NB4 (cell line): ENCODE measurements around the gene ENTPD2.
A peak's percentile ranks its signal among the peaks of the same experiment; 100 is the strongest.
"Not testable (repeated sequence)": the region's sequence is repeated elsewhere in the genome, so short reads cannot be mapped to it uniquely, and the experiment has no call there.

Experiments
- DNase-seq: peaks from one replicate; pipeline ENCODE4 v3.0.0; 2010; ENCODE audit warnings: low read depth
- H3K4me3 ChIP-seq: one replicate; pipeline ENCODE4 v1.5.1; 2011; ENCODE audit warnings: mild to moderate bottlenecking, low read depth, low read length, moderate library complexity
- MYC ChIP-seq: IDR thresholded peaks from 2 replicates; pipeline ENCODE4 v1.6.1; 2011; ENCODE audit warnings: low read depth, low read length
- POLR2A ChIP-seq: IDR thresholded peaks from 2 replicates; pipeline ENCODE4 v1.6.1; 2011; ENCODE audit warnings: mild to moderate bottlenecking; ENCODE audit not compliant: insufficient read length; ENCODE audit errors: extremely low read depth
- TF ChIP-seq, protein P1 (sequence below): IDR thresholded peaks from 2 replicates; pipeline ENCODE4 v1.6.1; 2011; ENCODE audit warnings: low read depth, low read length
- TF ChIP-seq, protein P2 (sequence below): IDR thresholded peaks from one replicate; pipeline ENCODE4 v1.5.1; 2012; ENCODE audit warnings: low read depth, low read length

ENTPD2 gene

DNA sequence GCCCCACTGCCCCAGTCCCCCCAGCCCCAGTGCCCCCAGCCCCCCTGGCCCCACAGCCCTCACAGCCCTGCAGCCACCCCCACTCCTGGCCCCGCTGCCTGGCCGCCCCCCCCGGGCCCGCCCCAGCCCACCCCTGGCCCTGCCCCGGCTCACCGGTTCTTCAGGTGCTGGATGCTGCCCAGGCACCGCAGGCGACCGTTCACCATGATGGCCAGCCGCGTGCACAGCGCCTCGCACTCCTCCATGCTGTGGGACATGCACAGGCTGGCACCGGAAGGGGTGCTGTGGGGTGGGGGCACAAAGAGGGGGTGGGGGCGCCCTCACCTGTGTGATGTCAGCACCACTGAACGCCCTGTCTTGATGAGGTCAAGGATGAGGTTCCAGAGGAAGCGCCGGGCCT, 44.6 kb downstream of the ENTPD2 start:
- no peak overlapping the region for H3K4me3 ChIP-seq
- no peak for DNase-seq
- TF ChIP-seq, protein P1, sequence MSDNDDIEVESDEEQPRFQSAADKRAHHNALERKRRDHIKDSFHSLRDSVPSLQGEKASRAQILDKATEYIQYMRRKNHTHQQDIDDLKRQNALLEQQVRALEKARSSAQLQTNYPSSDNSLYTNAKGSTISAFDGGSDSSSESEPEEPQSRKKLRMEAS: no peak
- no peak for TF ChIP-seq MYC
- TF ChIP-seq, protein P2, sequence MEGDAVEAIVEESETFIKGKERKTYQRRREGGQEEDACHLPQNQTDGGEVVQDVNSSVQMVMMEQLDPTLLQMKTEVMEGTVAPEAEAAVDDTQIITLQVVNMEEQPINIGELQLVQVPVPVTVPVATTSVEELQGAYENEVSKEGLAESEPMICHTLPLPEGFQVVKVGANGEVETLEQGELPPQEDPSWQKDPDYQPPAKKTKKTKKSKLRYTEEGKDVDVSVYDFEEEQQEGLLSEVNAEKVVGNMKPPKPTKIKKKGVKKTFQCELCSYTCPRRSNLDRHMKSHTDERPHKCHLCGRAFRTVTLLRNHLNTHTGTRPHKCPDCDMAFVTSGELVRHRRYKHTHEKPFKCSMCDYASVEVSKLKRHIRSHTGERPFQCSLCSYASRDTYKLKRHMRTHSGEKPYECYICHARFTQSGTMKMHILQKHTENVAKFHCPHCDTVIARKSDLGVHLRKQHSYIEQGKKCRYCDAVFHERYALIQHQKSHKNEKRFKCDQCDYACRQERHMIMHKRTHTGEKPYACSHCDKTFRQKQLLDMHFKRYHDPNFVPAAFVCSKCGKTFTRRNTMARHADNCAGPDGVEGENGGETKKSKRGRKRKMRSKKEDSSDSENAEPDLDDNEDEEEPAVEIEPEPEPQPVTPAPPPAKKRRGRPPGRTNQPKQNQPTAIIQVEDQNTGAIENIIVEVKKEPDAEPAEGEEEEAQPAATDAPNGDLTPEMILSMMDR: no peak

DNA sequence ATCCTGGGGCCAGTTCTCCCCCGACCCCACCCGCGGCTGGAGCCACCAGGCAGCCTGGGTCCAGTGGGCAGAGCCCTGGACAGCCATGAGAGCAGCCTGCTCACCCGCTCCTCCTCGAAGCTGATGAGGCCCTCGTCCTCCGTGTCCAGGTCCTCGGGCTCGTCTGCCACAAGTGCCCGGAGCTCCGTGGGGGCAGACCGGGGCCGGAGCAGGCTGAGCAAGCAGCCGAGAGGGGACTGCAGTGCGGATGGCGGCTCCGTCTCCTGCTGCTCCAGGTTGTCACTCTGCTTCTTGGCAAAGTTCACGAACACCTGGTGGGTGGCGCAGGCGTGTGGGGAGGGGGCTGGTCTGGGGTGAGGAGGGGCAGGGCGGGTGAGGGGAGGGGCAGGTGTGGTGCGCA, 45.5 kb downstream of the ENTPD2 start:
- no peak for DNase-seq
- H3K4me3 ChIP-seq: no peak overlapping the region
- TF ChIP-seq MYC: no peak

DNA sequence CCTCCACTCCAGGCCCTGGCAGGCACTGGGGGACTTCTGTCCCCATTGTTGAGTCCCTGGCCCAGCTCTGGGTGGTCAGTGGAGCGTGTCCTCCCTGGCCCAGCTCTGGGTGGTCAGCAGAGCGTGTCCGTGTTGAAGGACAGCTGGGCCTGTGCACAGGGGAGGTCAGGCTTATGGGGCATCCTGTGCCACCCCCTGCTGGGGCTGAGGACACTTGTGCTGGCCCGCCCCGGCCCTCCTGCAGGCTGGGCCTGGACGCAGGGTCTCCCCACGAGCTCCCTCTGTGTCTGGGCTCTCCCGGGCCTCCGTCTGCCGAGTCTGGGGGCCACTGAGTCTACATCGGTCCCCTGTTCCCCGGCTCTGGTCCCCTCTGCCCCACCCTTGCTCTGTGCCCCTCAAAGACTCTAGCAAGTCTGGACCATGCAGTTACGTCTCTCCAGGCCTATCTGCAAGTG, 46.0 kb downstream of the ENTPD2 start:
- H3K4me3 ChIP-seq: no peak overlapping the region
- no peak for DNase-seq
- TF ChIP-seq MYC (no peak), POLR2A (no peak)
- TF ChIP-seq, protein P2: no peak
- TF ChIP-seq, protein P1: no peak

DNA sequence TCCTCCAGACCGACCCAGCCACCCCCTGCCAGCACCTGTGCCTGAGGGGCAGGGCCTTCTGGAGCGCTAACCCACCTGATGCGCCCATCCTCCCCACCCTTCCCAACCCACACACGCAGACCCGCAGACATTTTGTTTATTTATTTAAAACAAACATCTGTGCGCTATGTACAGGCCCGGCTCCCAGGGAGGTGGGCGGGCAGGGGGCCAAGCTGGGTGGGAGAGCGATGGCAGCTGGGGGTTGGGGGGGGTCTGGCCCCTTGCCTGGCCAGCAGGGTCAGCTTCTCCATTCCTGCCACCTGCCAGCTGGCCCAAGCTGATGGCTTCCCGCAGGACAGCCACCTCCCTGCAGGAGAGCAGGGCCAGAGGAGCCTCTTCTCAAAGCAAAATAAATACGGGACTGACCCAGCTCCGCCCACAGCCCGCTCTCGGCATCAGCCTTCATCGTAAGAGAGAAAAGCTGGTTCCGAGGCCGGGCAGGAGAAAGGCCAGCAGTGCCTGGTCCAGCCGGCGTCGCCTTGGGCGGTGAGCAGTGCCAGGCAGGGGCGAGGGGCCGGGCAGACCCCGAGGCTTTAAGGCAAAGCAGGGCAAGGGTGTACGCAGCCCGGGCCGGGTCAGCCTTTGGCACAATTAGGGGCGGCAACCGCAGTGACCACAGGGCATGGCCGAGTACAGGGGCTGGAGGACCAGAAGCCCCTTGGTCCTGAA, 46.6 kb downstream of the ENTPD2 start:
- no peak for DNase-seq
- TF ChIP-seq, protein P1: no peak
- no peak overlapping the region for H3K4me3 ChIP-seq

DNA sequence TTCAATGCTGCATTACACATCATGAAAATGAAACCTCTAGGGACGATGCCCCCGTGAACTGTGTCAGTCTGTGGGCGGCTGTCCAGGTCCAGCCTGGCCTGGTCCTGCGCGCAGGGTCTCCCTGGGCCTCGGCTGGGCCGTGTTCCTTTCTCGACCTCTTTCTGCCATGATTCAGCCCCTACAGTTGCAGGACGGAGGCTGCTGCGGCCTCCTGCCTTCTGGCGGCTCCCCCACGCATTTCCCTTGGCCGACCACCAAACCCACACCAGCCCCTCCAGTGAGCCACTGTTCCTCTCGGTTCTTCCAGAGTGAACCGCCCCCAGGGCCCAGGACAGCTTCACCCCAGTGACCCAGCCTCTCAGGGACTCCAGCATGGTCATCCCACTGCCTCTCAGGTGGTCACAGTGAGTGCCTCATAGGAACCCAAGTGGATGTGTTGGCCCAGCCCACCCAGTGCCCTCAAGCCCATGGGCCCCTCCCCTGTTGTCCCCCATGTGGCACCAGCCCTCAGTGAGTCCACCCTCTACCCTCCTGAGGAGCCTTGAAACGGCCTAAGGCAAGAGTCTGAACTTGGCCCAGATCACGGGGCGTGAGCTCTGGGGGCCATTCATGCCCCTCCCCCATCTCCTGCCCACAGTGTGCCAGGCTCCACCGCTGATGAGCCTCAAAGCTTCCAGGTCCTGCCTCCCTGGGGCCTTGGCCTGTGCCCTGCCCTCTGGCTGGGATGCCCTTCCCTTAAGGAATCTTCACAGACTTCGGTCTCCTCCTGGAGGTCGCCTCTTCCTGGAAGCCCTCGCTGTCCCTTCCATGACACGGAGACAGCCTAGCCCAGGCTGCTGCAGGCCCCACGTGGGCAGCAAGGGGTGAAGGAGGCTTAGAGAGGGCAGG, 47.5 kb downstream of the ENTPD2 start:
- peak; percentile 58 for DNase-seq
- H3K4me3 ChIP-seq: no peak overlapping the region
- TF ChIP-seq, protein P1: no peak
- TF ChIP-seq, protein P2: no peak
- TF ChIP-seq MYC (no peak), POLR2A (peak; percentile 7)

DNA sequence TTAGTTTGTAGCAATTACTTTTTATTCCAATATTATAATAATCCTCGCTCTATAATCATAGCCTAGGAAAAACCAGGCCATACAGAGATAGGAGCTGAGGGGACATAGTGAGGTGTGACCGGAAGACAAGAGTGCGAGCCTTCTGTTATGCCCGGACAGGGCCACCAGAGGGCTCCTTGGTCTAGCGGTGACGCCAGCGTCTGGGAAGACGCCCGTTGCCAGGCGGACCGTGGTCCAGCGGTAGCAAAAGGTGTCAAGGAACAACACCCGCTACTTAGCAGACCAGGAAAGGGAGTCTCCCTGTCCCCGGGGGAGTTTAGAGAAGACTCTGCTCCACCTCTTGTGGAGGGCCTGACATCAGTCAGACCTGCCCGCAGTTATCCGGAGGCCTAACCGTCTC, 49.6 kb downstream of the ENTPD2 start:
- not testable (repeated sequence) for H3K4me3 ChIP-seq, DNase-seq
- TF ChIP-seq, protein P2: peak; percentile 9

DNA sequence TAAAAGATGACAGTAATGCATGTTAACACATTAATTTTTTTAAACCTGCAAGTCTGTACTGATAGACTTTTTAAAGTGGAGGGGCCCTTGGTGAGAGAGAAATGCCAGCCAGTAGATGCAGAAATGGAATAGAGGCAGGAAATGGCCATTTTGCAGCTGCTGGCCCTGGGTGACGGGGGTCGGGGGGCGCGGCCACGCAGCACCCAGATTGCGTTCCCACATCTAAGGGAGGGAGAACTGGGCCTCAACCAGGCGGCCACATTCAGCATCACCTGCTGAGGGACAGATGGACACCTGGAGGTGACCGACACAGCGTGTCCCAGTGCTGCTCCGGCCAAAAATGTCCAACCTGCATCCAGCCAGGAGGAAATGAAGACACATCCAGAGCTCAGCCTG, 51.2 kb downstream of the ENTPD2 start:
- TF ChIP-seq, protein P1: no peak
- no peak overlapping the region for H3K4me3 ChIP-seq
- no peak for DNase-seq
